Lower leg skin (tissue), 4 donors: ENCODE data around the gene AUTS2. TPM values are rescaled to one million over a fixed set of nuclear protein-coding genes. Genes with fewer than 3 reads are reported as not detected.

Experiments used
- DNase-seq, 2 donors: peaks; one replicate each; pipeline ENCODE4 v3.0.0-alpha.2; 2019; ENCODE audit warnings: low spot score in 2 of 2
- H3K4me3 ChIP-seq: fragments of 200-600 bp; sonication (generic); 2 replicates; pipeline ENCODE4 v1.5.1; 2017; ENCODE audit warnings: mild to moderate bottlenecking, low read depth; ENCODE audit not compliant: poor library complexity, severe bottlenecking
- CTCF ChIP-seq, 3 donors: fragments of 450-650 bp; IDR thresholded peaks; one replicate each; pipeline ENCODE4 v1.5.1; 2016; ENCODE audit warnings: antibody characterized with exemption in 3 of 3, mild to moderate bottlenecking in 3 of 3, moderate library complexity in 2 of 3
- POLR2A ChIP-seq, 2 donors: fragments of 450-650 bp; IDR thresholded peaks; one replicate each; pipeline ENCODE4 v1.6.1; 2016 to 2017; ENCODE audit warnings: antibody characterized with exemption in 2 of 2, mild to moderate bottlenecking in 1 of 2, moderate library complexity in 1 of 2
- WGBS, 2 donors: methylation state at CpG; one replicate each; pipeline ENCODE4 v1.1.5; 2018; 5-methylcytosine and 5-hydroxymethylcytosine counted together
- intact Hi-C: fragments of 100-400 bp; cut with DNase I; formaldehyde crosslinking; loops from one replicate; pipeline ENCODE4 v1.15.0; 2023; ENCODE audit warnings: low total_unique reads
- total RNA-seq, 4 donors: library from RNA; depleted of rRNA; stranded (reverse); fragments of >200 nt; gene quantifications; one replicate each; pipeline ENCODE4 v1.1.0, GENCODE V29; 2016

AUTS2 gene
- total RNA-seq, 4 donors from 2014 or later: 30.8 to 41.9 (median 40.5) TPM

GRCh38 chr7:70229242-70229641 lies 631.0 kb downstream of the AUTS2 start:
- H3K4me3 ChIP-seq: no peak overlapping the region
- intact Hi-C loops: no loop called here
- TF ChIP-seq CTCF (IDR thresholded peaks at IDR 0.05): no peak
- no peak for TF ChIP-seq POLR2A (IDR thresholded peaks at IDR 0.05)
- DNase-seq: no peak

GRCh38 chr7:70230761-70231160 lies 632.5 kb downstream of the AUTS2 start:
- WGBS, 2 donors: 88 to 92% methylated on average over 3 of the region's 3 CpGs
- no peak for DNase-seq
- intact Hi-C loops: no loop called here
- TF ChIP-seq CTCF (IDR thresholded peaks at IDR 0.05): no peak
- TF ChIP-seq POLR2A (IDR thresholded peaks at IDR 0.05): no peak
- H3K4me3 ChIP-seq: no peak overlapping the region

GRCh38 chr7:70233776-70234175 lies 635.5 kb downstream of the AUTS2 start:
- H3K4me3 ChIP-seq: no peak overlapping the region
- no peak for DNase-seq
- no peak for TF ChIP-seq CTCF (IDR thresholded peaks at IDR 0.05)
- TF ChIP-seq POLR2A (IDR thresholded peaks at IDR 0.05): no peak
- 96 to 98% methylated on average over 5 of the region's 5 CpGs for WGBS, 2 donors
- intact Hi-C loops: no loop called here

GRCh38 chr7:70237256-70237655 lies 639.0 kb downstream of the AUTS2 start:
- TF ChIP-seq POLR2A (IDR thresholded peaks at IDR 0.05) (no peak), CTCF (IDR thresholded peaks at IDR 0.05) (no peak)
- H3K4me3 ChIP-seq: no peak overlapping the region
- WGBS, 2 donors: 89 to 97% methylated on average over 1 of the region's 1 CpG
- intact Hi-C loops: no loop called here
- no peak for DNase-seq

GRCh38 chr7:70237831-70238575 lies 639.7 kb downstream of the AUTS2 start:
- no peak for DNase-seq
- intact Hi-C loops: no loop called here
- TF ChIP-seq POLR2A (IDR thresholded peaks at IDR 0.05): no peak
- TF ChIP-seq CTCF (IDR thresholded peaks at IDR 0.05): no peak
- 81 to 83% methylated on average over 9 of the region's 9 CpGs for WGBS, 2 donors
- no peak overlapping the region for H3K4me3 ChIP-seq

GRCh38 chr7:70239918-70240317 lies 641.6 kb downstream of the AUTS2 start:
- DNase-seq: no peak
- no peak overlapping the region for H3K4me3 ChIP-seq
- intact Hi-C loops: no loop called here
- 84 to 96% methylated on average over 3 of the region's 3 CpGs for WGBS, 2 donors
- TF ChIP-seq POLR2A (IDR thresholded peaks at IDR 0.05) (no peak), CTCF (IDR thresholded peaks at IDR 0.05) (no peak)
